ENCODE measurements around the gene CFL1.

DNA sequence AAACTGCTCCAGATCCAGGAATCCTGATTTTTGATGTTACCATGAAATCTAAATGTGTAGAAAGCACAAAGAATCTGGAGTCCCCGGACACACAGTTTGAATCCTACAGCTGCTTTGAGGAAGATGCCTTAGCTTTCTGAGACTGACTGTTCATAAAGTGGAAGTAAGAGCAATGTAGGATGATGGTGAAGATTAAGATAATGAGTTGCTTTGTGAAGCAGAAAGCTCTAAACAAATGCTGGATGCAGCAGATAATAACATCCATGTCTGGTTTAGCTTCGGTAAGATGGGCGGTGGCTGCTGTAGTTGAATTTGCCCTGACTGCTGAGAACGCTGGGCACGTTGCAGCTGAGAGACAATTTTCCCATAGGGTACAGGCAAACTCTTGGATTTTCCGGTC, 51.0 kb downstream of the CFL1 start:
- TF ChIP-seq, protein P1, sequence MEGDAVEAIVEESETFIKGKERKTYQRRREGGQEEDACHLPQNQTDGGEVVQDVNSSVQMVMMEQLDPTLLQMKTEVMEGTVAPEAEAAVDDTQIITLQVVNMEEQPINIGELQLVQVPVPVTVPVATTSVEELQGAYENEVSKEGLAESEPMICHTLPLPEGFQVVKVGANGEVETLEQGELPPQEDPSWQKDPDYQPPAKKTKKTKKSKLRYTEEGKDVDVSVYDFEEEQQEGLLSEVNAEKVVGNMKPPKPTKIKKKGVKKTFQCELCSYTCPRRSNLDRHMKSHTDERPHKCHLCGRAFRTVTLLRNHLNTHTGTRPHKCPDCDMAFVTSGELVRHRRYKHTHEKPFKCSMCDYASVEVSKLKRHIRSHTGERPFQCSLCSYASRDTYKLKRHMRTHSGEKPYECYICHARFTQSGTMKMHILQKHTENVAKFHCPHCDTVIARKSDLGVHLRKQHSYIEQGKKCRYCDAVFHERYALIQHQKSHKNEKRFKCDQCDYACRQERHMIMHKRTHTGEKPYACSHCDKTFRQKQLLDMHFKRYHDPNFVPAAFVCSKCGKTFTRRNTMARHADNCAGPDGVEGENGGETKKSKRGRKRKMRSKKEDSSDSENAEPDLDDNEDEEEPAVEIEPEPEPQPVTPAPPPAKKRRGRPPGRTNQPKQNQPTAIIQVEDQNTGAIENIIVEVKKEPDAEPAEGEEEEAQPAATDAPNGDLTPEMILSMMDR (IDR thresholded peaks at IDR 0.05; ENCODE audit: low read depth, low read length): no peak
- no peak for TF ChIP-seq EZH2phosphoT487 (IDR thresholded peaks at IDR 0.05; ENCODE audit: low read depth)
